Endothelial cell of umbilical vein (primary cell): ENCODE results near the gene VPS4A. TPM values are rescaled to one million over a fixed set of nuclear protein-coding genes. Genes with fewer than 3 reads are reported as not detected.

Source experiments
- BruUV-seq: library from RNA; stranded (reverse); fragments of 400-500 nt; replicated peaks from 2 replicates; lab custom pipeline; 2021; lab: Mats Ljungman, UMichigan
- CTCF ChIA-PET: fragments of 300-600, 350-600 bp; sonication (Branson Sonifier 250); formaldehyde crosslinking; loops from one replicate; lab custom pipeline; 2021; ENCODE audit warnings: antibody characterized with exemption, inconsistent platforms; lab: Charles Lee
- POLR2A ChIA-PET: fragments of 300-600, 350-600 bp; sonication (Branson Sonifier 250); formaldehyde crosslinking; loops from one replicate; lab custom pipeline; 2021; ENCODE audit warnings: antibody characterized with exemption, inconsistent platforms; lab: Charles Lee
- DNase-seq: peaks from one replicate; pipeline ENCODE4 v3.0.0-alpha.2; 2011; ENCODE audit warnings: low read depth, low spot score
- FAIRE-seq: peaks from 2 replicates; lab custom pipeline; 2011; peaks lifted over from hg19 to GRCh38; lab: Jason Lieb, UNC
- H2AFZ ChIP-seq: 2 replicates; pipeline ENCODE4 v1.6.0; 2012; ENCODE audit warnings: low read depth, low read length, control low read depth, inconsistent platforms
- H3K27ac ChIP-seq: 2 replicates; pipeline ENCODE4 v1.5.1; 2011; ENCODE audit warnings: low read depth, mild to moderate bottlenecking, control low read depth, low read length, moderate library complexity; ENCODE audit not compliant: insufficient read depth
- H3K27me3 ChIP-seq, 2 experiments: 2 replicates each; pipeline versions ENCODE4 v1.6.0 to v1.6.1; 2011; ENCODE audit warnings: low read length in 2 of 2, mixed read lengths in 1 of 2; ENCODE audit not compliant: control insufficient read depth in 2 of 2, insufficient read depth in 2 of 2
- H3K36me3 ChIP-seq, 2 experiments: 2 replicates in 1 of 2; 3 replicates in 1 of 2; pipeline ENCODE4 v1.5.1; 2011; ENCODE audit warnings: low read length in 2 of 2, mild to moderate bottlenecking in 1 of 2, moderate library complexity in 1 of 2; ENCODE audit not compliant: control insufficient read depth in 2 of 2, insufficient read depth in 2 of 2; ENCODE audit errors: extremely low read depth in 1 of 2
- H3K4me1 ChIP-seq: 3 replicates; pipeline ENCODE4 v1.5.1; 2011; ENCODE audit warnings: mild to moderate bottlenecking, low read length; ENCODE audit not compliant: control insufficient read depth, insufficient read depth; ENCODE audit errors: extremely low read depth
- H3K4me2 ChIP-seq: 2 replicates; pipeline ENCODE4 v1.6.1; 2011; ENCODE audit warnings: low read length, control low read depth, mixed read lengths; ENCODE audit not compliant: insufficient read depth
- H3K4me3 ChIP-seq, 3 experiments: fragments of 200-600 bp in 1 of 3; sonication (generic), shearing (Covaris generic) in 1 of 3; replicated peaks in 1 of 3; 2 replicates each; pipeline ENCODE4 v1.5.1; 2011 to 2016; ENCODE audit warnings: control low read depth in 3 of 3, low read length in 3 of 3, mild to moderate bottlenecking in 2 of 3, inconsistent platforms in 1 of 3, low read depth in 1 of 3, moderate library complexity in 1 of 3; ENCODE audit not compliant: insufficient read depth in 1 of 3
- H3K79me2 ChIP-seq: 2 replicates; pipeline ENCODE4 v1.6.0; 2012; ENCODE audit warnings: low read length, inconsistent platforms; ENCODE audit not compliant: control insufficient read depth, insufficient read depth
- H3K9ac ChIP-seq: replicated peaks from 2 replicates; pipeline ENCODE3; 2011; ENCODE audit warnings: low read length, control low read depth; ENCODE audit not compliant: insufficient read depth; ENCODE audit errors: extremely low read depth
- H3K9me1 ChIP-seq: replicated peaks from 3 replicates; pipeline ENCODE4 v1.6.0; 2011; ENCODE audit warnings: mild to moderate bottlenecking, low read length; ENCODE audit not compliant: control insufficient read depth, insufficient read depth; ENCODE audit errors: extremely low read depth
- H3K9me3 ChIP-seq: replicated peaks from 2 replicates; pipeline ENCODE4 v1.5.1; 2012; ENCODE audit warnings: low read length, inconsistent platforms; ENCODE audit not compliant: control insufficient read depth, insufficient read depth
- H4K20me1 ChIP-seq: replicated peaks from 2 replicates; pipeline ENCODE3; 2011; ENCODE audit warnings: mild to moderate bottlenecking, low read length; ENCODE audit not compliant: control insufficient read depth, insufficient read depth; ENCODE audit errors: extremely low read depth
- CTCF ChIP-seq, 2 donors: IDR thresholded peaks; 1 replicate in 1 of 2; 2 replicates in 1 of 2; pipeline ENCODE4 v1.5.1; 2011; ENCODE audit warnings: low read length in 2 of 2, mild to moderate bottlenecking in 2 of 2, moderate library complexity in 2 of 2, control low read depth in 1 of 2, inconsistent platforms in 1 of 2, low read depth in 1 of 2; ENCODE audit not compliant: insufficient read depth in 1 of 2; ENCODE audit errors: extremely low read depth in 1 of 2
- EZH2 ChIP-seq: IDR thresholded peaks from 2 replicates; pipeline ENCODE4 v1.6.1; 2012; ENCODE audit warnings: borderline replicate concordance, low read depth, mild to moderate bottlenecking, moderate library complexity, low read length, inconsistent platforms; ENCODE audit not compliant: severe bottlenecking
- FOS ChIP-seq: IDR thresholded peaks from 2 replicates; pipeline ENCODE4 v1.6.1; 2011; ENCODE audit warnings: mild to moderate bottlenecking, low read length, moderate library complexity, borderline replicate concordance; ENCODE audit not compliant: insufficient read depth
- GATA2 ChIP-seq: IDR thresholded peaks from 2 replicates; pipeline ENCODE4 v1.7.0; 2011; ENCODE audit warnings: low read depth, mild to moderate bottlenecking, moderate library complexity, mixed read lengths, low read length; ENCODE audit not compliant: insufficient read length, insufficient read depth
- JUN ChIP-seq: IDR thresholded peaks from 2 replicates; pipeline ENCODE4 v1.6.1; 2011; ENCODE audit warnings: borderline replicate concordance, low read depth; ENCODE audit not compliant: insufficient read length, insufficient read depth
- MYC ChIP-seq: IDR thresholded peaks from one replicate; pipeline ENCODE4 v1.6.1; 2011; ENCODE audit warnings: mild to moderate bottlenecking, low read depth, low read length
- POLR2A ChIP-seq: IDR thresholded peaks from 2 replicates; pipeline ENCODE4 v1.6.1; 2012; ENCODE audit warnings: low read depth, mild to moderate bottlenecking, control low read depth, low read length
- POLR2AphosphoS5 ChIP-seq: IDR thresholded peaks from 2 replicates; pipeline ENCODE4 v1.6.1; 2012; ENCODE audit warnings: low read depth, mild to moderate bottlenecking, control low read depth, low read length, moderate library complexity; ENCODE audit not compliant: insufficient read depth
- dilution Hi-C: fragments of 300-500 bp; cut with MboI; formaldehyde crosslinking; loops from one replicate; pipeline ENCODE4 v1.15.0; 2019; ENCODE audit warnings: low sequenced_read_pairs; ENCODE audit not compliant: extremely low pct_ligation_motif_present
- intact Hi-C: fragments of 100-400 bp; cut with micrococcal nuclease; formaldehyde crosslinking; loops from one replicate; pipeline ENCODE4 v1.10.0; 2022
- polyA plus RNA-seq, 4 experiments: library from polyadenylated mRNA; depleted of rRNA in 3 of 4; stranded (reverse) in 3 of 4; unstranded in 1 of 4; fragments of >200 nt; gene quantifications; 2 replicates each; pipeline versions ENCODE4 v1.2.1 to v1.2.3, GENCODE V29; 2011 to 2012; ENCODE audit warnings: missing spikeins in 1 of 4
- total RNA-seq: library from RNA; stranded (reverse); gene quantifications from 2 replicates; pipeline ENCODE4 v1.2.3, GENCODE V29; 2021
- TF ChIP-seq, protein P1 (sequence below): IDR thresholded peaks from 2 replicates; pipeline ENCODE4 v1.6.1; 2011; ENCODE audit not compliant: insufficient read depth, insufficient read length

VPS4A gene
- total and polyA plus RNA-seq, 2 donors (not counting 3 experiments of a cell fraction or from before 2014, with no cell fraction given): 22.3 to 34.8 TPM

GRCh38 chr16:69293401-69293800, 17.7 kb upstream of the VPS4A start:
- Histone ChIP-seq H3K9me3 (no peaks in the 10 kb centered on the region), H3K79me2 (peaks cover 5% of the 10 kb centered on the region), H3K36me3 (peaks cover 3 to 4% of the 10 kb centered on the region in 2 experiments), H4K20me1 (no peaks in the 10 kb centered on the region), H3K27me3 (no peaks in the 10 kb centered on the region), H3K4me3 (no peak overlapping the region), H3K4me2 (no peak overlapping the region), H3K27ac (no peak overlapping the region), H3K4me1 (no peaks in the 10 kb centered on the region), H3K9ac (no peak overlapping the region), H3K9me1 (no peaks in the 10 kb centered on the region), H2AFZ (no peak overlapping the region)
- intact Hi-C loops (loop anchor here (10.0 kb wide), 1 partner anchor 449 kb away; the partner anchor contains the start of gene TANGO6), dilution Hi-C loops (no loop called here)
- ChIA-PET POLR2A (no interaction called here), CTCF (interaction anchor here (1.0 to 1.1 kb wide), 2 partner anchors 8 to 17 kb away, joined by 3 read pairs; no protein-coding TSS in a partner anchor)
- TF ChIP-seq POLR2A (no peak), JUN (no peak), GATA2 (no peak), CTCF (IDR thresholded peaks at IDR 0.05; ENCODE audit: extremely low read depth in 1 of 2, insufficient read depth in 1 of 2, low read depth in 1 of 2, low read length in 2 of 2) (no peak), MYC (no peak), POLR2AphosphoS5 (no peak), FOS (no peak), EZH2 (no peak)
- TF ChIP-seq, protein P1, sequence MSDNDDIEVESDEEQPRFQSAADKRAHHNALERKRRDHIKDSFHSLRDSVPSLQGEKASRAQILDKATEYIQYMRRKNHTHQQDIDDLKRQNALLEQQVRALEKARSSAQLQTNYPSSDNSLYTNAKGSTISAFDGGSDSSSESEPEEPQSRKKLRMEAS: no peak
- FAIRE-seq (no peak), DNase-seq (no peak)
- no TSS peak for BruUV-seq
